A549 (cell line): Measurements from ENCODE around the gene RNF213. TPM values are rescaled to one million over a fixed set of nuclear protein-coding genes. Genes with fewer than 3 reads are reported as not detected.

Source experiments
- ATAC-seq, 2 experiments: fragments of 200-7000 bp in 1 of 2; fragments of >200 bp in 1 of 2; cut with Nextera tagmentation in 1 of 2; cut with Tn5 transposase in 1 of 2; 3 replicates each; pipeline versions ENCODE4 v1.8.0 to v1.9.1; 2018 to 2020; ENCODE audit warnings: mild to moderate bottlenecking in 1 of 2, moderate library complexity in 1 of 2
- CTCF ChIA-PET: fragments of 300-600 bp; sonication (Branson Sonifier 250); formaldehyde crosslinking; extraction: SDS; loops from one replicate; lab custom pipeline; 2021; ENCODE audit warnings: antibody characterized with exemption, inconsistent platforms; lab: Yijun Ruan, JAX
- POLR2A ChIA-PET: fragments of 350-600 bp; formaldehyde crosslinking; extraction: SDS; loops from one replicate; lab custom pipeline; 2021; ENCODE audit warnings: antibody characterized with exemption, inconsistent platforms; lab: Yijun Ruan, JAX
- DNase-seq, 2 experiments: peaks; one replicate each; pipeline versions ENCODE4 v3.0.0 to v3.0.0-alpha.2; 2011 to 2016; ENCODE audit warnings: low read depth in 1 of 2, low spot score in 1 of 2
- FAIRE-seq: peaks from 2 replicates; lab custom pipeline; 2011; peaks lifted over from hg19 to GRCh38; lab: Jason Lieb, UNC
- H3K27ac ChIP-seq, 2 experiments: fragments of >200 bp; sonication (Bioruptor Twin); formaldehyde crosslinking; 3 replicates each; pipeline ENCODE4 v1.5.1; 2016 to 2017
- H3K4me1 ChIP-seq: fragments of >200 bp; sonication (Bioruptor Twin); formaldehyde crosslinking; 3 replicates; pipeline ENCODE4 v1.6.1; 2016
- H3K4me2 ChIP-seq: fragments of >200 bp; sonication (Bioruptor Twin); formaldehyde crosslinking; 3 replicates; pipeline ENCODE4 v1.6.1; 2016
- H3K4me3 ChIP-seq: fragments of >200 bp; sonication (Bioruptor Twin); formaldehyde crosslinking; 3 replicates; pipeline ENCODE4 v1.5.1; 2016
- H3K9me3 ChIP-seq: fragments of >200 bp; sonication (Bioruptor Twin); formaldehyde crosslinking; 3 replicates; pipeline ENCODE4 v1.6.1; 2016
- EP300 ChIP-seq, 2 experiments: fragments of >200 bp; sonication (Bioruptor Twin); formaldehyde crosslinking; IDR thresholded peaks; 2 replicates in 1 of 2; 3 replicates in 1 of 2; pipeline ENCODE4 v1.6.1; 2016 to 2017
- ESRRA ChIP-seq: fragments of 150-350 bp; IDR thresholded peaks from 2 replicates; pipeline ENCODE4 v1.6.1; 2014; ENCODE audit warnings: mild to moderate bottlenecking, low read length, borderline replicate concordance
- FOSB ChIP-seq: fragments of 250-450 bp; sonication (Bioruptor Pico); IDR thresholded peaks from 2 replicates; pipeline ENCODE4 v1.5.0; 2020; ENCODE audit warnings: mild to moderate bottlenecking, moderate library complexity
- FOSL2 ChIP-seq, 2 experiments: fragments of 450-650 bp in 1 of 2; fragments of >200 bp in 1 of 2; sonication (Bioruptor Twin) in 1 of 2; formaldehyde crosslinking; IDR thresholded peaks; 2 replicates each; pipeline versions ENCODE4 v1.5.0 to v1.6.1; 2016 to 2020; ENCODE audit warnings: mild to moderate bottlenecking in 1 of 2, moderate library complexity in 1 of 2
- FOXS1 ChIP-seq: fragments of 250-450 bp; sonication (Bioruptor Pico); IDR thresholded peaks from 2 replicates; pipeline ENCODE4 v1.5.0; 2020; ENCODE audit warnings: mild to moderate bottlenecking, moderate library complexity
- GATA3 ChIP-seq: IDR thresholded peaks from 2 replicates; pipeline ENCODE4 v1.6.1; 2012; ENCODE audit warnings: borderline replicate concordance
- HDAC2 ChIP-seq: fragments of 200-600 bp; sonication (generic); IDR thresholded peaks from 2 replicates; pipeline ENCODE4 v1.6.1; 2016
- HEYL ChIP-seq: fragments of 250-450 bp; sonication (Bioruptor Pico); IDR thresholded peaks from 2 replicates; pipeline ENCODE4 v1.8.0; 2021; ENCODE audit warnings: mild to moderate bottlenecking, moderate library complexity
- HOXB13 ChIP-seq: fragments of 250-450 bp; sonication (Bioruptor Pico); IDR thresholded peaks from 2 replicates; pipeline ENCODE4 v1.5.0; 2020; ENCODE audit warnings: low read depth, mild to moderate bottlenecking, moderate library complexity
- KDM5A ChIP-seq: fragments of 200-600 bp; sonication (generic); IDR thresholded peaks from 2 replicates; pipeline ENCODE4 v1.6.1; 2016; ENCODE audit warnings: antibody characterized with exemption, mild to moderate bottlenecking
- NFE2L2 ChIP-seq: fragments of 150-350 bp; conservative IDR thresholded peaks from 2 replicates; pipeline ENCODE4 v1.6.1; 2014; ENCODE audit warnings: low read length
- RAD21 ChIP-seq, 2 experiments: fragments of >200 bp in 1 of 2; sonication (Bioruptor Twin) in 1 of 2; formaldehyde crosslinking in 1 of 2; IDR thresholded peaks in 1 of 2; conservative IDR thresholded peaks in 1 of 2; 2 replicates in 1 of 2; 3 replicates in 1 of 2; pipeline ENCODE4 v1.6.1; 2012 to 2018; ENCODE audit warnings: inconsistent platforms in 1 of 2
- REST ChIP-seq: fragments of 200-600 bp; sonication (generic); IDR thresholded peaks from 2 replicates; pipeline ENCODE4 v1.6.1; 2016; ENCODE audit warnings: antibody characterized with exemption, mild to moderate bottlenecking, moderate library complexity
- RNF2 ChIP-seq: fragments of 200-600 bp; sonication (generic); IDR thresholded peaks from 2 replicates; pipeline ENCODE4 v1.6.1; 2016; ENCODE audit warnings: low read depth, mild to moderate bottlenecking, antibody characterized with exemption, moderate library complexity, borderline replicate concordance
- TP53 ChIP-seq: fragments of 250-450 bp; sonication (Bioruptor Pico); IDR thresholded peaks from 2 replicates; pipeline ENCODE4 v1.5.0; 2021; ENCODE audit warnings: mild to moderate bottlenecking, moderate library complexity
- ZFP36 ChIP-seq: fragments of 450-650 bp; IDR thresholded peaks from 2 replicates; pipeline ENCODE4 v1.6.1; 2014; ENCODE audit warnings: borderline replicate concordance; ENCODE audit not compliant: partially characterized antibody
- WGBS: methylation state at CpG from one replicate; pipeline ENCODE4 v1.1.6; 2017; ENCODE audit errors: missing lambda C conversion rate; 5-methylcytosine and 5-hydroxymethylcytosine counted together
- polyA plus RNA-seq, 4 experiments: library from polyadenylated mRNA; depleted of rRNA in 3 of 4; stranded (reverse); fragments of >200 nt; fragmentation: RNase III in 1 of 4; extraction: RNeasy Plus Mini Kit Qiagen cat#74134 plus additional on column Dnase treatment in 1 of 4; gene quantifications; 2 replicates in 3 of 4; 3 replicates in 1 of 4; pipeline ENCODE4 v1.2.3, GENCODE V29; 2011 to 2017
- TF ChIP-seq, protein P1 (sequence below): fragments of >200 bp; sonication (Bioruptor Twin); formaldehyde crosslinking; IDR thresholded peaks from 3 replicates; pipeline ENCODE4 v1.5.1; 2016
- TF ChIP-seq, protein P2 (sequence below): IDR thresholded peaks from 2 replicates; pipeline ENCODE4 v1.6.1; 2012; ENCODE audit warnings: low read depth, borderline replicate concordance

The RNF213 gene
- polyA plus RNA-seq, 2 of the 4 experiments (the other 2 are of a cell fraction): 59.1 to 127 TPM

DNA sequence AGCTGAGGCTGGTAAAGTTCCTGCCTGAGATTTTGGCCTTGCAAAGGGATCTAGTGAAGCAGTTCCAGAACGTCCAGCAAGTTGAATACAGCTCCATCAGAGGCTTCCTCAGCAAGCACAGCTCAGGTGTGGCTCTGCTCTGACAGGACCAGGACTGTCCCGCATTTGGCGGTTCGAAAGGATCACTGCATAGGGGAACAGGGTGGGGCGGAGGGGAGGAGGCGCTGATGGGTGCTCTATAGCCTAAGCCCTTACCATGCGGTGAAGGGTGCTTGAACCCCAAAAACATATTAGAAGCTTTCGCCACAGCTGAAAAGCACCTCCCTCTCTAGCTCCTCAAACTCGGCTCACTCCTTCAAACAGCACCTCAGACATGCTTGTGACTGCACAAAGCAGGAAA lies 124.4 kb downstream of the RNF213 start:
- Histone ChIP-seq H3K27ac (no peak overlapping the region), H3K4me1 (no peaks in the 10 kb centered on the region), H3K4me2 (no peak overlapping the region), H3K4me3 (no peak overlapping the region), H3K9me3 (no peaks in the 10 kb centered on the region)
- DNase-seq: no peak
- no peak for FAIRE-seq
- TF ChIP-seq, protein P1, sequence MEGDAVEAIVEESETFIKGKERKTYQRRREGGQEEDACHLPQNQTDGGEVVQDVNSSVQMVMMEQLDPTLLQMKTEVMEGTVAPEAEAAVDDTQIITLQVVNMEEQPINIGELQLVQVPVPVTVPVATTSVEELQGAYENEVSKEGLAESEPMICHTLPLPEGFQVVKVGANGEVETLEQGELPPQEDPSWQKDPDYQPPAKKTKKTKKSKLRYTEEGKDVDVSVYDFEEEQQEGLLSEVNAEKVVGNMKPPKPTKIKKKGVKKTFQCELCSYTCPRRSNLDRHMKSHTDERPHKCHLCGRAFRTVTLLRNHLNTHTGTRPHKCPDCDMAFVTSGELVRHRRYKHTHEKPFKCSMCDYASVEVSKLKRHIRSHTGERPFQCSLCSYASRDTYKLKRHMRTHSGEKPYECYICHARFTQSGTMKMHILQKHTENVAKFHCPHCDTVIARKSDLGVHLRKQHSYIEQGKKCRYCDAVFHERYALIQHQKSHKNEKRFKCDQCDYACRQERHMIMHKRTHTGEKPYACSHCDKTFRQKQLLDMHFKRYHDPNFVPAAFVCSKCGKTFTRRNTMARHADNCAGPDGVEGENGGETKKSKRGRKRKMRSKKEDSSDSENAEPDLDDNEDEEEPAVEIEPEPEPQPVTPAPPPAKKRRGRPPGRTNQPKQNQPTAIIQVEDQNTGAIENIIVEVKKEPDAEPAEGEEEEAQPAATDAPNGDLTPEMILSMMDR: no peak
- TF ChIP-seq, protein P2, sequence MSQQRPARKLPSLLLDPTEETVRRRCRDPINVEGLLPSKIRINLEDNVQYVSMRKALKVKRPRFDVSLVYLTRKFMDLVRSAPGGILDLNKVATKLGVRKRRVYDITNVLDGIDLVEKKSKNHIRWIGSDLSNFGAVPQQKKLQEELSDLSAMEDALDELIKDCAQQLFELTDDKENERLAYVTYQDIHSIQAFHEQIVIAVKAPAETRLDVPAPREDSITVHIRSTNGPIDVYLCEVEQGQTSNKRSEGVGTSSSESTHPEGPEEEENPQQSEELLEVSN: no peak
- no peak for TF ChIP-seq ZFP36
- no peak for TF ChIP-seq HDAC2
- no peak for TF ChIP-seq FOSL2 (IDR thresholded peaks at IDR 0.05)
- TF ChIP-seq FOSL2 (CRISPR knock-in tag; IDR thresholded peaks at IDR 0.05): no peak
- TF ChIP-seq NFE2L2: no peak
- no peak for TF ChIP-seq HOXB13 (CRISPR knock-in tag)
- no peak for TF ChIP-seq ESRRA
- no peak for TF ChIP-seq KDM5A
- TF ChIP-seq EP300 (IDR thresholded peaks at IDR 0.05): no peak
- no peak for TF ChIP-seq FOSB (CRISPR knock-in tag)
- TF ChIP-seq TP53: no peak
- no peak for TF ChIP-seq FOXS1 (CRISPR knock-in tag)
- no peak for TF ChIP-seq GATA3
- no peak for TF ChIP-seq RAD21 (conservative IDR thresholded peaks at IDR 0.05 in 1 of 2, IDR thresholded peaks at IDR 0.05 in 1 of 2)
- no peak for TF ChIP-seq HEYL (CRISPR knock-in tag)
- no peak for TF ChIP-seq REST
- ChIA-PET POLR2A (interaction anchor here (1.2 kb wide), 1 partner anchor 8 kb away, joined by 3 read pairs; no protein-coding TSS in a partner anchor), CTCF (interaction anchor here (0.6 to 1.5 kb wide), 6 partner anchors 10 to 596 kb away, joined by 3 to 4 read pairs (median 3); partner anchors contain the start of gene GAA)
- 90% methylated on average over 9 of the region's 9 CpGs for WGBS
- ATAC-seq: no peak; a peak in 1 of 6 replicates

DNA sequence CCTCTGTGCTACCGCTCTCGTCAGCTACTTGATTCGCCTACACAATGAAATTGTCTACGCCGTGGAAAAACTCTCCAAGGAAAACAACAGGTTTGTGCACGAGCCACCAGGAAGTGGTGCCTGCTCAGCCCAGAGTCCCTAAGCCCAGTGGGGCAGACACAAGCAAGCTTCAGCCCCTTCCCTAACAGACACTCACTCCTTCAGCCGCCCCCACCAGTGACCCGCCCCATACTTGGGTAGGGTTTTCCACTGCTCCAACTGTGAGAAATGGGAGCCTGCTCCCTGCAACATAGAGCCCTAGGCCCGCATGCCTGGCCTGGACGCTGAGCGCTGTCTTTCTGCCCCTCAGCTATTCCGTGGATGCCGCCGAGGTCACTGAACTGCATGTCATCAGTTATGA lies 125.7 kb downstream of the RNF213 start:
- no peaks in the 10 kb centered on the region for H3K9me3 ChIP-seq
- FAIRE-seq (no peak), DNase-seq (no peak), ATAC-seq (no peak)
- no peak overlapping the region for H3K4me3 ChIP-seq
- ChIA-PET POLR2A (no interaction called here), CTCF (no interaction called here)
- 97% methylated on average over 14 of the region's 14 CpGs for WGBS
- H3K4me2 ChIP-seq: no peak overlapping the region
- H3K27ac ChIP-seq: no peak overlapping the region
- H3K4me1 ChIP-seq: no peaks in the 10 kb centered on the region
- TF ChIP-seq RNF2: no peak
- no peak for TF ChIP-seq RAD21 (conservative IDR thresholded peaks at IDR 0.05 in 1 of 2, IDR thresholded peaks at IDR 0.05 in 1 of 2)
- no peak for TF ChIP-seq EP300 (IDR thresholded peaks at IDR 0.05)
